GM12801 (cell line): ENCODE results near the gene RAMP3.

Source experiments
- TF ChIP-seq, protein P1 (sequence below): IDR thresholded peaks from one replicate; pipeline ENCODE4 v1.5.1; 2011; ENCODE audit warnings: control low read depth; ENCODE audit not compliant: insufficient read length; ENCODE audit errors: extremely low read depth

RAMP3 gene

DNA sequence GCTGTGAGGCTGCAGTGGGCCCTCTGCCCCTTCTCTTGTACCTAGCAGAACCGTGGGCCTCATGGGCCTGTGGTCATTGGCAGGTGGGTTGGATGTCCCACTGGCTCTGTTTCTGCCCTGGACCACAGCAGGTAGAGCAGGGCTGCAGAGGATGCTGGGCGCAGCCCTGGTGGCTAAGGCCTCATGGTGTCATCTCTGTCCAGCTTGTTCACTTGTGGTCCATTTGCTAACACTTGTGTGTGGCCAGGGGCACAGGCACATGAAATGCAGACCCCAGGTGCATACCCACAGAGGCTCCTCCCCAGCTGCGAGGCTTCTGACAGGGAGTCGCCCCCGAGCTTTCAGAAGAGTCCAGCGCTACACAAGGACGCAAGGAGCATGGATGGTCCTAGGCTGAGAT is 23.7 kb upstream of the RAMP3 start:
- TF ChIP-seq, protein P1, sequence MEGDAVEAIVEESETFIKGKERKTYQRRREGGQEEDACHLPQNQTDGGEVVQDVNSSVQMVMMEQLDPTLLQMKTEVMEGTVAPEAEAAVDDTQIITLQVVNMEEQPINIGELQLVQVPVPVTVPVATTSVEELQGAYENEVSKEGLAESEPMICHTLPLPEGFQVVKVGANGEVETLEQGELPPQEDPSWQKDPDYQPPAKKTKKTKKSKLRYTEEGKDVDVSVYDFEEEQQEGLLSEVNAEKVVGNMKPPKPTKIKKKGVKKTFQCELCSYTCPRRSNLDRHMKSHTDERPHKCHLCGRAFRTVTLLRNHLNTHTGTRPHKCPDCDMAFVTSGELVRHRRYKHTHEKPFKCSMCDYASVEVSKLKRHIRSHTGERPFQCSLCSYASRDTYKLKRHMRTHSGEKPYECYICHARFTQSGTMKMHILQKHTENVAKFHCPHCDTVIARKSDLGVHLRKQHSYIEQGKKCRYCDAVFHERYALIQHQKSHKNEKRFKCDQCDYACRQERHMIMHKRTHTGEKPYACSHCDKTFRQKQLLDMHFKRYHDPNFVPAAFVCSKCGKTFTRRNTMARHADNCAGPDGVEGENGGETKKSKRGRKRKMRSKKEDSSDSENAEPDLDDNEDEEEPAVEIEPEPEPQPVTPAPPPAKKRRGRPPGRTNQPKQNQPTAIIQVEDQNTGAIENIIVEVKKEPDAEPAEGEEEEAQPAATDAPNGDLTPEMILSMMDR = no peak

DNA sequence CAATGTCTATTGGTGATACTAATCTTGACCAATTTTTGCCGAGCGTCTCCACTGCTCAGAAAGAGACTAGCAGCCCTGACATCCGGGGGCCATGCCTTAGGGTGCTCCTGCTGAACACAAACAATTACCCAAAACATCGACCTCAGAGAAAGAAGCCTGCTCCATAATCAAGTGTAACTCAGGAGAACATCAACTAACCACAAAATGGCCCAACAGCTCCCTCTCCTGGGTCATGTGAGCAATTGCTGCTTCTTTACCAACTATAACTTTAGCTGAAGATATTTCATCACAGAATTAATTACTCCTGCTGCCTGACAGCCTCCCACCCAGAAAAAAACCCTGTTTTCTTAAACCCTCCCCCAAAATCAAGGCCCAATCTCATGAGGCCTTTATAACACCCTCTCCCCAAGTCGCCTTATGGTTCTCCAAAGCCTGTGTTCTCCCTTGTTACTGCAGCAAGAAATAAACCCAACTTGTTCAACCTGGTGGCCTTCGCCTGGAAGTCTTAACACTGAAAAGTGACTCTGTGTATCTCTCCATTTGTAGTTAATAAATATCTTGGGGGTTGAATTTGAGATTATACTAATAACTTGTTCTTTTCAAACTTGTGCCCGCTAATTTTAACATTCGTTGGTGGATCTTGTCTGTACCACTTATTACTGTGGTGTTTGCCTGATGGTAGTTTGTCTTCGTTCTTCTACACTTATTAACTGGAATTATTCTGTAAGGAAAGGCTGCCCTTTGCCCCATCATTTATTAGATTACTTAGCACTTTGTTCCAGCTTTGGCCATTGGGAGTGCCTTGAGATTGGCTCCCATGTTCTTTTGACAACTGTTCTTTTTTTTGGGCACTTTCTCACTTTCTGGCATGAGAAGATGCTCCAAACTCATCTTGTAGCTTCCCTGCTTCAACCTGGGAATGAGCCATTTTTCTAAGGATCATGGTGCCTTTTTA is 21.2 kb upstream of the RAMP3 start:
- TF ChIP-seq, protein P1 = peak; percentile 33

DNA sequence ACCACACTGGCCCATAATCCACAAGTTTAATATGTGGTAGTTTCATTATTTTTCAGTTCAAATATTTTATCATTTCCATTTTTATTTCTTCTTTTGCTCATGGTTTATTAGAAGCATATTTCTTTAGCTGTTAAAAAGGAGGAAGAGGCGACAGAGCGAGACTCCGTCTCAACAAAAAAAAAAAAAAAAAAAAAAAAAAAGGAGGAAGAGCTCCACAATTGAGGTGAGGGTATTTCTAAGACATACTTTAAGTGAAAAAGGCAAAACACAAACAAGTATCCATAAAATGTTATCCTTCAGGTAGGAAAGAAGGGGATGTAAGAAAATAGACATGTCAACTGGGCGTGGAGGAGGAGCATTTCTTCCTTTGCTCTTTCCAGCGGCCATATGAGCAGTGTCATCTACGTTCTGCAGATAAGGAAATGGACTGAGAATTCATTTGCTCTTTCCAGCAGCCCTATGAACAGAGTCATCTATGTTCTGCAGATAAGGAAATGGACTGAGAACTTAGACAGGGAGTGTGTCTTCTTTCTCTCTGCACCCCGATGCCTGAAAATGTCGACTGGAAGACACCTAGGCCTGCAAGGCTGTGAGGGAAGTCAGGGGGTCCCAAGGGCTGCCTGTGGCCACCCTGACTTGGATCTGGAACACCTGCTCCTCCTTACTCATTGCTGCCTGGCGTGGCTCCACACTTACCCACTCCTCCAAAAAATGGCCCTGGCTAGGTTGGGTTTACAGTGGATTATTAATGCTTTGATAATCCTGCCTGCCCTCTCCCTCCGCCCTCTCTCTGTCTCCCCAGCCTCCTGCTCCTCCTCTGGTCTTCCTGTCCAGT is 18.9 kb upstream of the RAMP3 start:
- TF ChIP-seq, protein P1 = no peak

DNA sequence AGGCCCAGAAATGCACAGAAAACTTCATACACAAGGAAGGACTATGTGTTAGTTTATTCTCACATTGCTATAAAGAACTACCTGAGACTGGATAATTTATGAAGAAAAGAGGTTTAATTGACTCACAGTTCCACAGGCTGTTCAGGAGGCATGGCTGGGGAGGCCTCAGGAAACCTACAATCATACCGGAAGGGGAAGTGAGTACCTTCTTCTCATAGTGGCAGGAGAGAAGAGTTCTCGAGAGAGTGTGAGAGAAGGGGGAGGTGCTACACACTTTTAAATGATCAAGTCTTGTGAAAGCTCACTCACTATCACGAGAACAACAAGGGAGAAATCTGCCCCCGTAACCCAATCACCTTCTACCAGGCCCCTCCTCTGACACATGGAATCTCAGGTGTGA is 16.8 kb upstream of the RAMP3 start:
- TF ChIP-seq, protein P1 = no peak

DNA sequence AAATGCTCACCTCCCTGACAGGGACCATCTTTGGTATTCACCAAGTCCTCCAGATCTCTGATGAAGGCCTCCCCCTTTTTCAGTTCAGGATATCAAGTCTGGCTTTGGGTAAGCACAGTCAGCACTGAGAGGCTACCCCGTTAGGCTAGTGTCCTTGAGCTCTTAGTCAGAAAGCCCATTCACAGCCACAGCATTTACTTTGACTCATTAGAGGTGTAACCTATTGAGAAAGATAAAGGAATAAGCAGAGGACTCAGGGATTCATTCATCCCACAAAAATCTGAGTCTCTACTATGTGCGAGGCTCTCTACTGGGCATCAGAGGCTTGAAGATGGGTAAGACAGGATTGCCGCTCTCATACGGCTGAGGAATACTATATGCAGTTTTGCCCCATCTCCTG is 14.0 kb upstream of the RAMP3 start:
- TF ChIP-seq, protein P1 = no peak

DNA sequence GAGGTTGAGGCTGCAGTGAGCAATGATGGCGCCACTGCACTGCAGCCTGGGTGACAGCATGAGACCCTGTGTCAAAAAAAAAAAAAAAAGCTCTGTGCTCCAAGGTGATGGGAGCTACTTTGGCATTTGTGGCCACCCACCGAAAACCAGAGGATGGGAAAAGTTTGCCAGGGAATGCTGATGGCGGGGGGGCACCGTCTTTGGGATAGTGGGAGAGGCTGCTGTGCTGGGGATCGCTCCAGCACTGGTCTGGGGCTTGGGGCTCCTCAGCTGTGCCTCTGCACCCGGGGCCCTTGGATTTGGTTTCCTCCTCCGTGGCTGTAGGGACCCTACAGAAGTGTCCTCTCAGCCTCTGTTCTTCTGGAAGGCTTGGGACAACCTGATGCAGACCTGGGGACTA is 11.7 kb upstream of the RAMP3 start:
- TF ChIP-seq, protein P1 = no peak
